HEK293 (cell line): ENCODE measurements around the gene IL25.

ENCODE experiments used
- CTCF ChIA-PET: fragments of 350-600 bp; formaldehyde crosslinking; extraction: SDS; loops from one replicate; lab custom pipeline; 2021; ENCODE audit warnings: antibody characterized with exemption; lab: Yijun Ruan, JAX
- POLR2A ChIA-PET: fragments of 300-600 bp; formaldehyde crosslinking; extraction: SDS; loops from one replicate; lab custom pipeline; 2020; ENCODE audit warnings: antibody characterized with exemption, inconsistent platforms; lab: Yijun Ruan, JAX
- H3K27ac ChIP-seq: fragments of 200-500 bp; sonication (Bioruptor generic); 2 replicates; pipeline ENCODE4 v1.5.1; 2014; ENCODE audit warnings: low read depth, low read length, control low read depth, inconsistent platforms; ENCODE audit errors: extremely low read depth
- H3K36me3 ChIP-seq, 2 experiments: fragments of 200-500 bp in 1 of 2; sonication (Bioruptor generic) in 1 of 2; 1 replicate in 1 of 2; 2 replicates in 1 of 2; pipeline ENCODE4 v1.5.1; 2014 to 2017; ENCODE audit warnings: inconsistent platforms in 2 of 2, low read length in 2 of 2; ENCODE audit not compliant: control insufficient read depth in 2 of 2, insufficient read depth in 1 of 2
- H3K4me1 ChIP-seq: fragments of 200-500 bp; sonication (Bioruptor generic); 2 replicates; pipeline ENCODE4 v1.5.1; 2014; ENCODE audit warnings: mild to moderate bottlenecking, low read length, inconsistent platforms; ENCODE audit not compliant: control insufficient read depth, insufficient read depth
- H3K4me3 ChIP-seq: 2 replicates; pipeline ENCODE4 v1.5.1; 2011; ENCODE audit warnings: low read depth, mild to moderate bottlenecking, control low read depth, low read length, moderate library complexity
- H3K9me3 ChIP-seq: fragments of 200-500 bp; sonication (Bioruptor generic); 2 replicates; pipeline ENCODE4 v1.5.1; 2014; ENCODE audit warnings: low read depth, low read length, inconsistent platforms; ENCODE audit not compliant: control insufficient read depth, insufficient read depth
- BCL11A ChIP-seq: fragments of 450-650 bp; formaldehyde crosslinking; IDR thresholded peaks from 2 replicates; pipeline ENCODE4 v1.5.1; 2016; ENCODE audit warnings: low read depth, missing biosample characterization, missing genetic modification characterization
- BCL11B ChIP-seq: fragments of 450-650 bp; formaldehyde crosslinking; IDR thresholded peaks from 2 replicates; pipeline ENCODE4 v1.5.1; 2016; ENCODE audit warnings: low read depth, missing biosample characterization, missing genetic modification characterization
- ELK4 ChIP-seq: IDR thresholded peaks from 2 replicates; pipeline ENCODE4 v1.6.1; 2011; ENCODE audit warnings: mild to moderate bottlenecking, low read depth, low read length, borderline replicate concordance
- HOXA7 ChIP-seq: sonication (generic); formaldehyde crosslinking; IDR thresholded peaks from 2 replicates; pipeline ENCODE4 v1.8.1; 2022; ENCODE audit warnings: missing genetic modification reagents, borderline replicate concordance
- SETDB1 ChIP-seq: IDR thresholded peaks from one replicate; pipeline ENCODE4 v1.6.1; 2017; ENCODE audit warnings: mild to moderate bottlenecking, low read length, moderate library complexity, mixed read lengths; ENCODE audit not compliant: insufficient read length
- ZFP41 ChIP-seq: fragments of 450-650 bp; formaldehyde crosslinking; IDR thresholded peaks from 2 replicates; pipeline ENCODE4 v1.5.1; 2016; ENCODE audit warnings: missing biosample characterization, missing genetic modification characterization, borderline replicate concordance
- ZNF112 ChIP-seq: fragments of 450-650 bp; formaldehyde crosslinking; IDR thresholded peaks from 2 replicates; pipeline ENCODE4 v1.5.0; 2017; ENCODE audit warnings: missing biosample characterization, missing genetic modification characterization
- ZNF2 ChIP-seq: fragments of 450-650 bp; formaldehyde crosslinking; IDR thresholded peaks from 2 replicates; pipeline ENCODE4 v1.5.1; 2016; ENCODE audit warnings: missing biosample characterization, missing genetic modification characterization
- ZNF221 ChIP-seq: fragments of 450-650 bp; formaldehyde crosslinking; IDR thresholded peaks from 2 replicates; pipeline ENCODE4 v1.5.1; 2017; ENCODE audit warnings: missing biosample characterization, missing genetic modification characterization, borderline replicate concordance
- ZNF280D ChIP-seq: fragments of 450-650 bp; formaldehyde crosslinking; IDR thresholded peaks from 2 replicates; pipeline ENCODE4 v1.5.1; 2016; ENCODE audit warnings: missing biosample characterization, missing genetic modification characterization
- ZNF324 ChIP-seq: fragments of 450-650 bp; formaldehyde crosslinking; IDR thresholded peaks from 2 replicates; pipeline ENCODE4 v1.5.1; 2016; ENCODE audit warnings: missing biosample characterization, missing genetic modification characterization
- ZNF398 ChIP-seq: fragments of 450-650 bp; formaldehyde crosslinking; IDR thresholded peaks from 2 replicates; pipeline ENCODE4 v1.5.1; 2017; ENCODE audit warnings: missing biosample characterization, missing genetic modification characterization
- ZNF473 ChIP-seq: fragments of 450-650 bp; formaldehyde crosslinking; IDR thresholded peaks from 2 replicates; pipeline ENCODE4 v1.5.1; 2017; ENCODE audit warnings: missing biosample characterization, missing genetic modification characterization
- ZNF48 ChIP-seq: fragments of 450-650 bp; formaldehyde crosslinking; IDR thresholded peaks from 2 replicates; pipeline ENCODE4 v1.5.1; 2016; ENCODE audit warnings: missing biosample characterization, missing genetic modification characterization
- ZNF544 ChIP-seq: fragments of 450-650 bp; formaldehyde crosslinking; IDR thresholded peaks from 2 replicates; pipeline ENCODE4 v1.5.0; 2017; ENCODE audit warnings: missing biosample characterization, missing genetic modification characterization
- ZNF558 ChIP-seq: fragments of 450-650 bp; formaldehyde crosslinking; IDR thresholded peaks from 2 replicates; pipeline ENCODE4 v1.5.1; 2016; ENCODE audit warnings: missing biosample characterization, missing genetic modification characterization
- ZNF560 ChIP-seq: fragments of 450-650 bp; formaldehyde crosslinking; IDR thresholded peaks from 2 replicates; pipeline ENCODE4 v1.5.1; 2017; ENCODE audit warnings: missing biosample characterization, missing genetic modification characterization, borderline replicate concordance
- ZNF600 ChIP-seq: fragments of 450-650 bp; formaldehyde crosslinking; IDR thresholded peaks from 2 replicates; pipeline ENCODE4 v1.5.1; 2016; ENCODE audit warnings: missing biosample characterization, missing genetic modification characterization
- ZNF626 ChIP-seq: fragments of 450-650 bp; sonication (Bioruptor Pico); formaldehyde crosslinking; IDR thresholded peaks from 2 replicates; pipeline ENCODE4 v1.5.1; 2018; ENCODE audit warnings: missing biosample characterization, missing genetic modification characterization, inconsistent platforms
- ZNF785 ChIP-seq: fragments of 450-650 bp; formaldehyde crosslinking; IDR thresholded peaks from 2 replicates; pipeline ENCODE4 v1.5.1; 2016; ENCODE audit warnings: missing biosample characterization, missing genetic modification characterization
- ZNF830 ChIP-seq: fragments of 450-650 bp; IDR thresholded peaks from 2 replicates; pipeline ENCODE4 v1.5.0; 2018; ENCODE audit warnings: missing biosample characterization, missing genetic modification characterization, low read depth, mild to moderate bottlenecking, moderate library complexity
- ZNF837 ChIP-seq: fragments of 450-650 bp; formaldehyde crosslinking; IDR thresholded peaks from 2 replicates; pipeline ENCODE4 v1.5.1; 2016; ENCODE audit warnings: missing biosample characterization, missing genetic modification characterization
- ZSCAN30 ChIP-seq: fragments of 450-650 bp; IDR thresholded peaks from 2 replicates; pipeline ENCODE4 v1.5.1; 2018; ENCODE audit warnings: missing biosample characterization, mild to moderate bottlenecking, missing genetic modification characterization, moderate library complexity
- TF ChIP-seq, protein P1 (sequence below): fragments of 450-650 bp; formaldehyde crosslinking; IDR thresholded peaks from 2 replicates; pipeline ENCODE4 v1.5.1; 2016; ENCODE audit warnings: missing biosample characterization, missing genetic modification characterization, low read depth

IL25 gene

DNA sequence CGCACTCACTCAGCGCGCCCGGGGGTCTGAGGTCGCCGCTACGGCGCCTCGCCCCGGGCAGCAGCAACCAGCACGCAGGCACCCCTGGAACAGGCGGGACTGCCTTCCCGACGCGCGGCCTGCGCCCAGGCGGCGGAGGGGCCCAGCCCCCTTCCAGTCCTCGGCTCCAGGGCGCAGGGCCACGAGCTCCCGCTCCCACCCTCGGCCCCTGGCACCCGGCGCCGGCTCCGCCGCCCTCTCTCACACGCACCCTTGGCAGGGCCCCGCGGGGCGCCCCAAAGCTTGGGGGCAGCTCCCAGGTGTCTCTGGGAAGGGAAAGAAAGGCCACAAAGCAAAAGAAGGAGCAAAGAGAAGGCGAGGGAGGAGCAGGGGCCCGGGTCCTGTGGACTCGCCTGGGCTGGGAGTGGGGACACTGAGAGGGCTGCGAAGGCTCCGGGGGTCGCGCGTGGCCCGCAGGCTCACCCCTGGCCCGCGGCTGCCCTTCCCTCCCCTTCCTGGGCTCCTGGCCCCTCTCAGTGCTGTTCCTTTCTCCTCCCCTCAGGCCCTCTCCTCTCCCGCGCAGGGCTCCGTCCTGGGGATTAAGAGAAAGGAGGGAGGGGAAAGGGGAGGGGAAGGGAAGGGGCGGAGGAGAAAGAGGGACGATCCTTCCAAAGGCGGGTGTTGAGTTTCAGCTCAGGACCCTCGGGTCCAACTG lies 6.7 kb upstream of the IL25 start:
- CTCF ChIA-PET: interaction anchor here (0.9 kb wide), 1 partner anchor 14 kb away, joined by 4 read pairs; no protein-coding TSS in a partner anchor
- TF ChIP-seq BCL11A (no peak), ZNF48 (tag by site-specific recombination) (no peak), ZNF830 (tag by site-specific recombination) (no peak), BCL11B (tag by site-specific recombination) (no peak), ELK4 (no peak), ZNF324 (no peak), ZNF837 (tag by site-specific recombination) (no peak), ZNF544 (tag by site-specific recombination) (no peak), SETDB1 (no peak), ZNF785 (tag by site-specific recombination) (no peak), ZSCAN30 (tag by site-specific recombination) (no peak), ZNF558 (tag by site-specific recombination) (no peak), ZNF626 (tag by site-specific recombination) (no peak), ZFP41 (no peak), ZNF2 (no peak), ZNF280D (no peak)
- TF ChIP-seq, all 188 proteins: peak for 0
- no peak overlapping the region for H3K4me3 ChIP-seq
- POLR2A ChIA-PET: no interaction called here
- H3K9me3 ChIP-seq: no peaks in the 10 kb centered on the region
- H3K4me1 ChIP-seq: no peaks in the 10 kb centered on the region
- no peak overlapping the region for H3K27ac ChIP-seq
- H3K36me3 ChIP-seq: no peaks in the 10 kb centered on the region

GRCh38 chr14:23366426-23366921 lies 6.1 kb upstream of the IL25 start:
- ChIA-PET POLR2A (interaction anchor here (0.5 to 0.6 kb wide), 2 partner anchors 45 to 423 kb away, joined by 3 to 5 read pairs; partner anchors contain the start of gene PABPN1), CTCF (no interaction called here)
- no peak overlapping the region for H3K27ac ChIP-seq
- no peaks in the 10 kb centered on the region for H3K36me3 ChIP-seq
- no peaks in the 10 kb centered on the region for H3K4me1 ChIP-seq
- H3K9me3 ChIP-seq: no peaks in the 10 kb centered on the region
- H3K4me3 ChIP-seq: no peak overlapping the region
- TF ChIP-seq ZNF830 (tag by site-specific recombination) (no peak), ZNF558 (tag by site-specific recombination) (no peak), ZNF600 (no peak), ZNF473 (tag by site-specific recombination) (no peak), ZNF221 (no peak), ZNF398 (tag by site-specific recombination) (no peak), ZSCAN30 (tag by site-specific recombination) (no peak), HOXA7 (CRISPR knock-in tag) (no peak), ZNF560 (tag by site-specific recombination) (no peak), ZNF785 (tag by site-specific recombination) (no peak), ZNF112 (tag by site-specific recombination) (no peak)
- TF ChIP-seq, protein P1, sequence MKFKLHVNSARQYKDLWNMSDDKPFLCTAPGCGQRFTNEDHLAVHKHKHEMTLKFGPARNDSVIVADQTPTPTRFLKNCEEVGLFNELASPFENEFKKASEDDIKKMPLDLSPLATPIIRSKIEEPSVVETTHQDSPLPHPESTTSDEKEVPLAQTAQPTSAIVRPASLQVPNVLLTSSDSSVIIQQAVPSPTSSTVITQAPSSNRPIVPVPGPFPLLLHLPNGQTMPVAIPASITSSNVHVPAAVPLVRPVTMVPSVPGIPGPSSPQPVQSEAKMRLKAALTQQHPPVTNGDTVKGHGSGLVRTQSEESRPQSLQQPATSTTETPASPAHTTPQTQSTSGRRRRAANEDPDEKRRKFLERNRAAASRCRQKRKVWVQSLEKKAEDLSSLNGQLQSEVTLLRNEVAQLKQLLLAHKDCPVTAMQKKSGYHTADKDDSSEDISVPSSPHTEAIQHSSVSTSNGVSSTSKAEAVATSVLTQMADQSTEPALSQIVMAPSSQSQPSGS (tag by site-specific recombination): no peak
